Inflammatory macrophage treated with lipopolysaccharide for 1 hour (primary cell): ENCODE data around the gene USH2A.

Source experiments
- DNase-seq, 2 donors: peaks; one replicate each; pipeline ENCODE4 v3.0.0-alpha.2; 2020 to 2022

Gene USH2A

DNA sequence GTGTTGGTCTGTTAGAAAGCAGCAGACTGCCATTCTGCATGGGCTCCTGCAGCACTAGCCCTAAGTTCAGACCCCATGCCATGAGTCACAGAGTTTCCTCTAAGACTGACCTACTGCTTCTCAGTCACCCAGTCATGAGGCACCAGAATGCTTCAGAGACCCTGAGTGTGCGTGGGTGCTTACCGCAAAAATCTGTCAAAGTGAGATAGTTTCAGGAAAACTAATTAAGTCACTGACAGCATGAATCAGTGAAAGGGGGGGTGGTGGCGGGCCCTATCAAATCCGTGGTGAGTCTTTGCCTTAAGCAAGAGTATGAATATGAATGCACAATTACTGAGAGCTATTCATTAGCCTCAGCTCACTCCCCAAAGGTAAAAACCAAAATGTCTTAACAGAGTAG lies 758.0 kb downstream of the USH2A start:
- DNase-seq: no peak

DNA sequence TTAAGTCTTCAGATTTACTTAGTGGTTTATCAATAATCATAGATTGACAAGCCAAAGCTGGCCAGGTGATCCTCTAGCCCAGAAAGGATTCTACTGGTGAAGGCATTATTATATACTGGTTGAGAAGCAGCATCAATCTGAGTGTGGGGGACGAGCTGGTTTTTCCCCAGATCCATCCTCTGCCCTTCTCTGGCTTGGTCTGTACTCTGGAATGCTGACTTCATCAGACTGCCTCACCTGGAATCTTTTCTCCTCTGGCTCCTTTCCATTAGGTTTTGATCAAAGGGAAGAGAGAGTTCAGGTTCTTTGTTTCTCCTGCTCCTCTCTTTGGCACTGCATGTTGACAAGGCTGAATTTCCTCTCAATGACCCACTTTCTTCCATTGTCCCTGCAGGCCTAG lies 762.2 kb downstream of the USH2A start:
- no peak for DNase-seq

DNA sequence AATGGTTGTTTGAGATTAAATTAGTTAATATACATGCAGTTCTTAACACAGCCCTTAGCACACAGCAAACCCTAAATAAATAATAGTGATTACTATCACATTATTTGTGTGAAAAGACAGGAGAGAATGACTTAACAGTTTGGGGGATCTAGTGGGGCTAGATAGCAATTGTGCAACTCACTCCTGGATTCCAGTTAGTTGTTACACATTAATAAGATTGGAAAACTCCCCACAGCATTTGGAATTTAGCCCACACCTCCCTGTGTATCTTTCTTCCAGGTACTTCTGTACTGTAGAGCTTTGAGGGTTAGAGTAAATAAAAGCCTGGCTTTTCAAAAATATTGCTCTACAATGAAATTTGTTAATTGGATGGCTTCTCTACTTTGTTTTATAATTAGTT lies 763.0 kb downstream of the USH2A start:
- no peak for DNase-seq

DNA sequence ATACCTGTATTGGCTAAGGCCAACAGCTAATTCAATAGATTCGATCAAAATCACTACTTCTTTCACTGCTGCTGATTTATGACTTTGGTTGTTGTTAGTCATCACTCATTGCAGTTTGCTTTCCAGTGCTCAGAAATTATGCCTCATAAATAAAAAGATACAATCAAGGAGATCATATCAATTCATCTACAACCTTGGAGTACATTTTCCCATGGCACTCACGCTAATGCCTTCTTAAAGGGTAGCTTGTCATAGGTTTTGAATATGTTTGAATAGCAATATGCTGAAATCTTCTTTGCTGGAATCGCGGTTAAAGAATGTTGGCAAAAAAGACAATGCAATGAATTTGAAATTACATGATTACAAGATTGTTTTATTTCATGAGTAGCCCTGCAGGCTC lies 766.2 kb downstream of the USH2A start:
- DNase-seq: no peak

DNA sequence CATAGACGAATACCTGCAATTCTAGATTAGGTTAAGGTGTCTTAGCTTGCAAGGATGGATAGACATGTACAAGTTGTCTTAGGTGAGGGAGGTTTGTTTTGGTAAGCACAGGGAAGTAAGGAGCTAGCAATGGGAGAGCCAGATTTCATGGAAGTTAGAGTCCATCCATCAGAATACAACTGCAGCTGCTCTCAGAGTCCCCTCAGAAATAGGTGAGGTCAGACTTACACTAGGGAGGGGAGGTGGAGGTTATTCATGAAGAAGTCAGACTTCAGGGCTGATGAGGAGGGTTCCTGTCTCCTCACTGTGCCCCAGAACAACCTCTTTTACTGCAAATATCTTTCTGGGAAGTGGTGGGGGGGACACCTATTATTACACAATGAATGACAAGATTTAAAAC lies 770.9 kb downstream of the USH2A start:
- no peak for DNase-seq

DNA sequence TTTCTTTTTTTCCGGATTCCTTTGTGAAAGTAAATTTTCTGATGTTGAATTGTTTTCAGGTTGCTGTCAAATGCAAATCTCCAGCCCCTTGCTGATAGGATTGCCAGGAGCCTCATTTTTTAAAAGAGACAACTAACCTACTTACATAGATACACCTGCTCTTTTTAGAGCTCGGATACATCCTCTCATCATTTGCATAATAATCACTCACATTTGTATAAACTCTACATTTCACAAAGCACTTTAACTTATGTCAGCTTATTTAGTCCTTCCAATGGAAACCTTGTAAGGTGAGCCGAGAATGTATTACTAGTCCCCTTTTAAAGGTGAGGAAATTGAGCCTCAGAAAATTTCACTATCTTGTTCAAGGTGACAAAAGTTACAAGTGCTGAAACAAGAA lies 771.4 kb downstream of the USH2A start:
- no peak for DNase-seq

DNA sequence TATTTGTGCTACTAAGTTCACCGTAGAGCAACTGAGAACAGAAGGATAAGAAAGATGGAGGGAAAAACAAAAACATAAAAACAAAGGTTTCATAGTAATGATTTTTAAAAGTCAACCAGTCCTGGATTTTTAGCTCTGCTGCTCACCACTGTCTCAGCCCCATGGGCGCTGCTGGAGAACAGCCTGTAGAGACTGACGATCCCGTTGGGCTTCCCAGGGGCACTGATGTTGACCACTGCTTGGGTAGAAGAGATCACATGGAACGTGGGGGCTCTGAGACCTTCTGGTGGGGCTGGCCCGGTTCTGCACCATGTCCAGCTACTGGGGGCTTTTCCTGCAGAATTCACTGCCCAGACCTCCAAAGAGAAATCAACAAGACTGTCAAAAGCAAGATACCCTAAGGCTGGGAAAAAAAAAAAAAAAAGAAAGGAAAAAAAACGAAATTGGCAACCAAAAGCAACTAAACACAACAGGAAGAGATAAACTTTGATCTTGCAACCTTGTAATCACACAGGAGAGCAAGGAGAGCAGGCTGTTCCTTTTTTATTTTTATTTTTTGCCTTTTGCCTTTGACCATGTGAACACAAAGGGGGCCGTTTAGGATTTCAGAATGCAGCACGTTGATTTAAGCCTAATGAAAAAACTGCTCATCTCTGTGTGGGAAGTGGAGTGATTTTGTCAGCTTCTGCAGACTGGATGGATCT lies 772.6 kb downstream of the USH2A start:
- DNase-seq: no peak

DNA sequence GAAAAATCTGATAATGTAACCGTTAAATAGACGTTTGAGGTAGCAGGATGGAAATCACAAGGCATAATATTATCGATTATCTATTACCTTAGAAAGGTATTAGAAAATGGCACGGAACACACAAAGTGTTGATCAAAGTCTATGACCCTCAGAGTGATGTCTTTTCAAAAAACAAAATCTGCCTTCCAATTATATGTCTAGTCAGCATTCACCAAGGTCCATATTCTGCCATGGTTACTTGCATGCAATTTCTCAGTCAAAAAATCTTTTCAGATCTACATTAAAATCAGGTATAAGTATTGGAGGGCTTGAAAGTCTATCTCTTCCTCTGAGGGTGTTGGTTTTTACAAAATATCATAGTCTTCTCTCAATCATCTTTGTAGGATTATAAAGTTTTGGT lies 774.3 kb downstream of the USH2A start:
- DNase-seq: no peak

DNA sequence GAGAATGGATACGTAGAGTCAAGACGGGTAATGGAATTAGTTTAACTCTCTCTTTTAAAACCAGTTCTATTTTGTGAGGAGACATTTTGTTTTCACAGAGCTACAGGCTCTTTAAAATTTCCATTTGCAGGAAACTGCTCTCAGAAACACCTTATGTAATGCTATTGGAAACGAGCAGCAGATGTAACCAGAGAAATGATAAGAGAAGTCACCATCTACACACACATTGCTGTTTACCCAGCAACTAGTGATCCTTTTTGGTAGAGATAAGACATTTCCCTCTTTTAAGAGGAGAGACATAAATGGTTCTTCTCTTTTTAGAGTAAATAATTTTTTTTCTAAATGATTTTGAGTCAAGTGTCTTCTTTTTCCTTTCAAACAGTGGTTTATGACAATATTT lies 775.5 kb downstream of the USH2A start:
- DNase-seq: no peak

DNA sequence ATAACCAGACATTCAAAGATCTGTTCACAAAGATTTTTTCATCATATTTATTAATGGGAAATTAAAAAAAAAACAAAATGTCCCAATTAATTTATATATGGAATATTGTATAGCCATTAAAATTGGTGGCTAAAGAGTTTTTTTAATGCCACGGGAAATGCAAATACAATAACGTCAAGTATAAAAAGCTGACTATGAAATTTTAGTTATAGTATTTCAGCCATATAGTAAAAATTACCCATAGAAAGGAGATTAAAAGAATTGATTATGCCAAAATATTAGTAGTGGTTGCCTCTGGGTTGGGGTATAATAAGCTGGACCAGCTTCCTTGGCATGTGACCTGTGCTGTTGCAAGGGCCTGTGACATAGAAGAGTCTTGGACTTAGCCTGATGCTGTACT lies 777.4 kb downstream of the USH2A start:
- no peak for DNase-seq

DNA sequence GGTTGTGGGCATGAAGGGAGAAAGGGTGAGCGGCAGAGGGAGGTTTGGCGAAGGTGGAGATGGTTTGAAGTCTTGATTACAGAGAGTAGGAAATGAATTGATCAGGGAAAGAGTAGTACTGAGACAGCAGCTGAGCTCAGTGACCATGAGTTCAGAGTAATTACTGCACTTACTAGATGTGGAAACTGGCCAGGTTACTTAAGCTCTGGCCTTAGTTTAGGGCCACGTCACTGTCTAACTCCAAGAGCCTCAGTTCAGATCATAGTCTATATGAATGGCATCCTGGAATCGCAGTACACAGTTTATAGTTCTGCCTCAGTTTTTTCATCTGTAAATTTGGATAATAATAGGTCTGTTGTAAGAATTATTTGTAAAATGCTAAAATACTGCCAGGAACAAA lies 778.1 kb downstream of the USH2A start:
- DNase-seq: no peak

DNA sequence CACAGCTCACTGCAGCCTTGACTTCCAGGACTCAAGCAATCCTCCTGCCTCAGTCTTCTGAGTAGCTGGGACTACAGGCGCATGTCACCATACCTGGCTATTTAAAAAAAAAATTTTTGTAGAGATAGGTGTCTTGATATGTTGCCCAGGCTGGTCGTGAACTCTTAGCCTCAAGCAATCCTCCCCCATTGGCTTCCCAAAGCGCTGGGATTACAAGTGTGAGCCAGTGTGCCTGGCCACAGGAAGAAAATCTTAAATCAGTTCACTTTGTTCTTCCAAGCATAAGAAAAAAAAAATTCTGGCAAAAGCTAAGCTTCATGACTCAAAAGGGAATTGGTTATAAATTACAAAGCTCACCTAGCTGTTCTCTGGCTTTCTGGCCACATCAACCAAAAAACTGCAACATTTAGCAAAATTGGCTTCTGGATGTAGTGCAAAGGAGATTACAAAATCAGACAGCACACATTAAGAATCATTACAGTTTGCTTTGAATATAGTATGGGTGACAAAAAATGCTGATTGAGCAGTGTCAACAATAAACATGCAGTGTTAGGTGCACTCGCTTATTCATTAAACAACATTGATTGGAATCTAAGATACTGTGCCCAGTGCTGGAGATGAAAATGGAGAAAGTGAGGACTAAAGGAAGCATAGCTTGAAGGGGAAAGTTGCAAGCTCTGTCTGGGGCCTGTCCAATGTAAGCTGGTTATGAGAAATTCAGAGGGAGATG lies 779.5 kb downstream of the USH2A start:
- DNase-seq: no peak

DNA sequence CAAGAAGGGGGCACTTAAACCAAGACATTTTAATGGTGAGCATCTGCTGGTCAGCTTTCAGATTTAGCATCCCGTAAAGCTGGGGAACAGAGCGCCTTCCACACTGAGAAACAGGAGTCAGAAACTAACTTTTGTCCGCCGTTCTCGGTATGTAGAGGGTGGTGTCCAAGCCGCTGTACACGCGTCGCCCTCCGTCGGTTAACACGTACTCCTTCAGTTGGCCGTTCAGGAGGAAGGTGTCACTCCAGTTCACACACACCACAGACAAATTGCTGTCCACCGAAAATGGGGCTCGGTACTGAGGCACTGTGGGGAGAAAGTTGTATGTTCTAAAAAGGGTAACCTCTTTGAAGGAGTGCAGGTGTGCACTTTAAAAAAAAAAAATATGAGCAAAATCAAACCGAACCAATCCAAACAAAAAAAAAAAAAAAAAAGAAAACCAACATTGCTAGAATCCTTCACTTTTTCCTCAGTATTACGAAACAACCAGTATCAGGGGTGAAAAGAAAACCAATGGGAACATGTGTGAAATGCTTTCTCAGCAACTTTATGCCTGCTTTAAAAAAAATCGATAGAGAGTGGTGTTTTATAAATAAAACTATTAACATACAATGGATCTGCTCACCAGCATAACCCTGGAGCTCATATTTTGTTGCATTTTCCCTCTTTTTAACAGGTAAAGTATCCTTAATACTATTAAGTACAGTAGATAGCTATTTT lies 782.7 kb downstream of the USH2A start:
- DNase-seq: no peak

DNA sequence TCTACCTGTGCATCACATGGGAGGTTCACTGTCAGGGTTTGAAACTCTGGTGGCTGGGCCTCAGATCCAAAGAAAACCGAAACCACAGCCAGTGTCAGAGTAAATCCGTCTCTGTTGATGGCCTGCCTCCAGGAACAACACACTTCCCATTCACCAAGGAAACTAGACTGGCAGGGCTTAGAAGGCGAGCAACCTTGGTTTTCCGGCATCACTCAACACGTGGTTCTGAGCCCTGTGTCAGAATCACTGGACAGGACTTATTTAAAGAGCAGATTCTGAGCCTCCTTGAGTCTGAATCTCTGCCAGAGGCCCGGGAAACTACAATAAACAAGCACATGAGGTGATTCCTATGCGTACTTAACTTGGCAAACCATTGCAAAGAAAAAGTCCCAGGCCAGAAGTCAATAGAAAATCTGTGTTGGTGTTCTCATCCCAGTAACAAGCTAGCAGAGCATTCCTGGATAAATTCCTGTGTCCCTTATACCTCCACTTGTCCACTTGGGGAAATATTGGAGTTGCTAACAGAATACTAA lies 786.1 kb downstream of the USH2A start:
- no peak for DNase-seq

DNA sequence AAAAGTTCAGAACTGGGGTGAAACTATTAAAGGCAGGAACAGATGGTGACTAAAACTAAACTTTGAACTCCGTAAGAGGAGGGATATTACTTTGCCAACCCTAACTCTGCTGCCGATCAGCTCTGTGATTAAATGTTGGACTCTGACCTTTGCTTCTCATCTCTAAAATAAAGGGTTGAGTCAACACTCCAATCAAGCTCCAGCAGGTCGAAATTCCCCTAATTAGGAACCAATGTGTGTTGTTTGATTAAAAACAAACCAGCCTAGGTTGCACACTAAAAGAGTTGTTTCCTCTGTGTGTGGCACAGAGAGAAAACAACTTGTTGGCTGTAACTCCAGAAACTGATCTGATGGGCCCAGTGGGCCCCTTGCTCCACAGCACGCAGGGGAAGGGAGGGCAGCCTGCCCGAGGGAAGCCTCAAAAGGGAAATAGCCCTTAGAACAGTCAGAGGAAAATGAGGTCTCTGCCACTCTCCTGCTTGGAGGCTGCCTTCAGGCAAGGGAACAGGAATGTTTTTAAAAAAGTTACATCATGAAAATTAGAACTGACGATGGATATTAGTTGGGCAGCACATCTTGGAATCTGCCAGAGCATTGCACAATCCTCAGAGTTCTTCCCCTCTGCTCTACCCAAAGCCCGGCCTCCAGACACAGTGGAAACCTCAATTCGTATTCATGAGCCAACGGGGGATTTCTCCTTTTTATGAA lies 786.8 kb downstream of the USH2A start:
- DNase-seq: no peak

DNA sequence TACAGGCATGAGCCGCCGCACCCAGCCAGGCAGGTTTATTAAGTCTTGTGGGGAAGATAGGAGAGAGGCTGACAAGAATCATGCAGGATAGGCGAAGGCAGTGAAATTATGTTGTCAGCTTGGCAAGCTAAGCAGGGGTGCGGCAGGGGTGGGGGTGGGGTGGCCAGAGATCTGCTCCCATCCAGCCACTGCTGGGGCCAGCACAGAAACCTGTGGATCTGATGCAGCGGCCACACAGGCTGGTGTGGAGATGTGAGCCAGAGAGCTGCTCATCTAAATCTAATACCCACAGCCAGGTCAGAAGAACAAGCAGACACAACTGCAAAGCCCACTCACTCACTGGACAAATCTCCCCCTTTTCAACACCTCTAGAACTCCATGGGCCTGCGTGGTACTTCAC lies 787.4 kb downstream of the USH2A start:
- no peak for DNase-seq

DNA sequence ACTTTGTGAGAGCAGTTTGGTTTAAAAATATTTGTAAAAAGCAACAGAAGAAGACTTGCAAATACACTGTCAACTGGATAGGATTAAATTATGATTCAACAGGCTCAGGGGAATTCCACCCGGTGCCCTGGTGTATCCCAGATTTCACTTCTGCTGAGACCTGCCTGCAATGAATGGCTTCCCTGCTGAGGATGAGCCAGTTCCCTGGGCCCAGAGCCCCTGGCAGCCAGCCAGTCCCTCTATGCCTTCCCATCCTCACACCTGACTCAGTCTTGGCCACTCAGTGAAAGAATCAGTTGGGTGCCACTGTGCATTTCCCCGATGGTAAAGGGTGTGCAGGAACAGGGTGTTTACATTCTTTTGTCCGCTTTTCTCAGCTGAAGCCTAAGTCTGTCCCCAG lies 791.8 kb downstream of the USH2A start:
- peak in 1 of 2 donors; percentile 5 for DNase-seq

DNA sequence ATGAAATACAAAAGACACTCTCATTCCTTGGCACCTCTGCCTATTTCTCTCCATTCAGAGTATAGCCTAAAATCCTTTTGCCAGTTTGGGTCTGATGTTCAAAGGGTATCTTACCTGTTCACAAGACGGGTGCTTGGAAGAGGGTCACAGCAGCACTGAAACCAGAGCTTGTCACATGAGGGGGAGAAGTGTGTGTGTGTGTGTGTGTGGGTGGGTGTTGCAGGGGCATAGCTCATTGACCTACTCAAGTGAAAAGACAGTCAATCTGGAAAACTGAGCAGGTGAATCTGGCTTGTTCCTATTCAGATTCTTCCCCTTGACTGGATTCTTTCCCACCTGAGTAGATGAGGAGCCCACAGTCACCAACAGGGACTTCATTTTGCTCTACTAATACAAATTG lies 792.2 kb downstream of the USH2A start:
- no peak for DNase-seq

DNA sequence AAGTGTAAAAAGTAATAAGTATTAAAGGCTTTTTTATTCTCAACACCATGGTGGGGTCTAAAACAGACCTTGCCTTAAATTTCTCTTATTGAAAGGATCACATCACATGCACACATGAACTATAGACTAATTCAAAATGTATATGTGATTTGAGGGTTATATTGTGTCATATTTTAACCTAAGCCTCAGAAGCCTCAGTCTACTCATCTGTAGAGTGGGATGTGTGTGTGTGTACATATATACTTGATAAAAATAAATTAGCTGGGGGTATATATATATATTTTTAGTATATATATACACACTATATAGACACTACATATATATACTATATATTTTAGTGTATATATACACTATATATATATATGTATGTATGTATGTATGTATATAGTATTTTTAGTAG lies 797.3 kb downstream of the USH2A start:
- no peak for DNase-seq

DNA sequence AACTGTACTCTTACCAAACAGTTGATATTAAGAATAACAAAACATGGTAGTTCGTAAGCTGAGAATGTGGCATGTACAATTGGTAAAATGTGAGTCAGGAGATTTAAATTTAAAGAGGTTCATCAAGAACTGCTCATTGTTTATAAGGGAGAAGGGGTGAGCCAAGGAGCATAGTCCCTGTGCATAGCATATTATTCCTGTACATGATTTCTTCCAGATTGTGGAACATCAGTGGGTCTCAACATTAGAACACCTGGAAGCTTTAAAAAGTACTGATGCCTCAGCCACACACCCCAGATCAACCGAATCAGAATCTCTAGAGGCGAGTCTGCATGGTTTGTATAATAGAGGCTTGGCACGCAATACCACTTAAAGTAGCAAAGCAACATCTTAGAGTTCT lies 800.1 kb downstream of the USH2A start:
- DNase-seq: no peak

DNA sequence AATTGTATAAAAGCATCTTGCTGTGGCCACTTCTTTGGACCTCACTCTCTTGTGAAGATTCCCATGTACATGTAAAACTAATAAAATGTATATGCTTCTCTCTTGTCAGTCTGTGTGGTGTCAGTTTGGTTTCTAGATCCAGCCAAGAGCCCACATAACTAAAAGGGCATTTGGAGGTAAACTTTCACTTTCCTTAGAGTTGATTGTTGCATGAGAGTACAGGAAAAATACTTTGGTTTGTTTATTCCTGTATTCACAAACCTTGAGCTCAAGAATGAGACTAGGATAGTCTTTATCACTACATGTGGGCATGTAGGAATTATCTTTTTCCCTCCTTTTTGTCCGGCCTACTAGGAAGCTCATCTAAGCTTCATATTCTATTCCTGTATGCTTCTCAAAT lies 805.3 kb downstream of the USH2A start:
- no peak for DNase-seq

DNA sequence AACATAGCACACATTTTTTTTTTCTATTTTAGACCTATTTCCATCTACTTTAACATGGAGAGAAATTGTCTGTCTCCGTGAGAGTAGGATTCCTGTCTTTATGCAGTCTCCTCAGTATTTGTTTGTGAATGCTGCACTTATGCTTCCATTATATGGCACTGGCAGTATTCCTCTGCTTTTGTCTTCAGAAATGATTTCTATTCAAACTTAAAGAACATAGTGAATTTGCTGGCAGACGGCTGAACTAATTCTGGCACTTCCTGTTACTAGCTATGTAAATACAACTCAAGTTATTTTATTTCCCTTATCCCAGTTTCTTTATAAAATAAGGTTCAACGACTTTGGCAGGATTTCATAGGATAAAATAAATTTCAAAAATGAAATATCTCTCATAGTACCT lies 810.9 kb downstream of the USH2A start:
- DNase-seq: no peak

DNA sequence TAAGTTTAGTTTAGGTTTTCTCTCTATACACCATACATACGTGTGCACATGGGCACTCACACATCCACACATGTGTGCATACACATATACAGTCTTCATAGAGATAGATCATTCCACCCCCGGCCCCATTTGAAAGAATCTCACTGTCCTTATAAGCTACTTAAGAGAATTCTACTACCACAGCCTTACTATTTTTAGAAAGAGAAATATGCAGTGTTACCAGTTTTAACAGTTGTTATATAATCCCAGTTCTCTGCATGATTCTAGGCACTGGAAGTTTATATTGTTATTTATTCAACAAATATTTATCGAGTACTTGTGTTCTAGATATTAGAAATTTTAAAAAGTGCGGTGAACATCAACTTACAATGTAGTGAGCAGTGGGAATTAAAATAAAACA lies 814.6 kb downstream of the USH2A start:
- DNase-seq: no peak
